SU-DHL-6 (cell line): ENCODE results near the gene CCR1.

Experiments
- H2AFZ ChIP-seq: fragments of 200-600 bp; sonication (generic); 2 replicates; pipeline ENCODE4 v1.6.1; 2014; ENCODE audit warnings: low read depth, mild to moderate bottlenecking, moderate library complexity, mixed read lengths, antibody characterized with exemption, low read length; ENCODE audit not compliant: severe bottlenecking
- H3F3A ChIP-seq: fragments of 200-600 bp; shearing (Covaris generic); 2 replicates; pipeline ENCODE4 v1.6.0; 2016; ENCODE audit warnings: antibody characterized with exemption, mild to moderate bottlenecking; ENCODE audit not compliant: insufficient read depth
- H3K27ac ChIP-seq: fragments of 200-600 bp; sonication (generic); 2 replicates; pipeline ENCODE4 v1.5.1; 2016; ENCODE audit warnings: low read depth, mild to moderate bottlenecking, low read length, moderate library complexity, mixed read lengths
- H3K27me3 ChIP-seq: fragments of 200-600 bp; sonication (generic), shearing (Covaris generic); 2 replicates; pipeline ENCODE4 v1.6.0; 2014; ENCODE audit warnings: mild to moderate bottlenecking, low read length
- H3K36me3 ChIP-seq: fragments of 200-600 bp; sonication (generic); 2 replicates; pipeline ENCODE4 v1.6.1; 2014; ENCODE audit warnings: mild to moderate bottlenecking, low read length, mixed read lengths
- H3K4me2 ChIP-seq: fragments of 300-600, 200-600 bp; shearing (Covaris generic), sonication (generic); 2 replicates; pipeline ENCODE4 v1.6.0; 2014; ENCODE audit warnings: low read length, low read depth, mild to moderate bottlenecking; ENCODE audit not compliant: poor library complexity, severe bottlenecking
- H3K4me3 ChIP-seq: fragments of 200-600 bp; sonication (generic); 2 replicates; pipeline ENCODE4 v1.5.1; 2014; ENCODE audit warnings: antibody characterized with exemption, low read length, mild to moderate bottlenecking, mixed read lengths; ENCODE audit not compliant: insufficient read depth, poor library complexity, severe bottlenecking
- H3K79me2 ChIP-seq: fragments of 200-600 bp; sonication (generic); 2 replicates; pipeline ENCODE4 v1.6.1; 2014; ENCODE audit warnings: mild to moderate bottlenecking, low read length, moderate library complexity; ENCODE audit not compliant: insufficient read depth
- H3K9ac ChIP-seq: fragments of 200-600 bp; sonication (generic); 2 replicates; pipeline ENCODE4 v1.7.0; 2014; ENCODE audit warnings: mild to moderate bottlenecking, low read length
- H3K9me2 ChIP-seq: fragments of 200-600 bp; sonication (generic); replicated peaks from 2 replicates; pipeline ENCODE4 v1.6.1; 2014; ENCODE audit warnings: low read length; ENCODE audit not compliant: insufficient read depth
- H3K9me3 ChIP-seq: fragments of 200-600 bp; sonication (generic); 2 replicates; pipeline ENCODE4 v1.6.1; 2014; ENCODE audit warnings: low read length, mixed read lengths; ENCODE audit not compliant: insufficient read depth
- H4K20me1 ChIP-seq: fragments of 200-600 bp; sonication (generic); 2 replicates; pipeline ENCODE4 v1.6.1; 2014; ENCODE audit warnings: low read depth, mild to moderate bottlenecking, antibody characterized with exemption, low read length, moderate library complexity, mixed read lengths
- CTCF ChIP-seq: fragments of 200-600 bp; sonication (generic); IDR thresholded peaks from one replicate; pipeline ENCODE4 v1.5.1; 2017; ENCODE audit warnings: antibody characterized with exemption, mild to moderate bottlenecking, low read length, moderate library complexity; ENCODE audit not compliant: insufficient read depth, poor library complexity, severe bottlenecking
- EZH2phosphoT487 ChIP-seq: fragments of 200-600 bp; sonication (generic), shearing (Covaris generic); conservative IDR thresholded peaks from 2 replicates; pipeline ENCODE4 v1.6.1; 2018; ENCODE audit warnings: mild to moderate bottlenecking, antibody characterized with exemption, low read length, moderate library complexity, mixed read lengths

CCR1 gene

GRCh38 chr3:46235425-46235824 lies 27.3 kb upstream of the CCR1 start:
- Histone ChIP-seq H4K20me1 (no peaks in the 10 kb centered on the region), H3K4me3 (no peak overlapping the region), H3K9me2 (no peaks in the 10 kb centered on the region), H2AFZ (no peak overlapping the region), H3K9ac (no peak overlapping the region), H3K36me3 (no peaks in the 10 kb centered on the region), H3F3A (no peaks in the 10 kb centered on the region), H3K27ac (no peak overlapping the region), H3K79me2 (no peaks in the 10 kb centered on the region), H3K4me2 (no peak overlapping the region), H3K9me3 (no peaks in the 10 kb centered on the region), H3K27me3 (no peaks in the 10 kb centered on the region)
- no peak for TF ChIP-seq CTCF
- no peak for TF ChIP-seq EZH2phosphoT487

- Histone ChIP-seq H3K9me3 (no peaks in the 10 kb centered on the region), H3K9me2 (no peaks in the 10 kb centered on the region), H2AFZ (no peak overlapping the region), H3K9ac (no peak overlapping the region), H3K4me3 (no peak overlapping the region), H3F3A (no peaks in the 10 kb centered on the region), H3K27ac (no peak overlapping the region), H3K79me2 (no peaks in the 10 kb centered on the region), H3K4me2 (no peak overlapping the region), H4K20me1 (no peaks in the 10 kb centered on the region), H3K27me3 (no peaks in the 10 kb centered on the region), H3K36me3 (no peaks in the 10 kb centered on the region)
- TF ChIP-seq CTCF (no peak), EZH2phosphoT487 (no peak)
Observed at GRCh38 chr3:46233194-46233593, 25.1 kb upstream of the CCR1 start.

GRCh38 chr3:46231323-46231722 lies 23.2 kb upstream of the CCR1 start:
- no peaks in the 10 kb centered on the region for H3K36me3 ChIP-seq
- H3K9ac ChIP-seq = no peak overlapping the region
- no peak overlapping the region for H3K27ac ChIP-seq
- no peaks in the 10 kb centered on the region for H3K79me2 ChIP-seq
- H2AFZ ChIP-seq = no peak overlapping the region
- H3K9me3 ChIP-seq = no peaks in the 10 kb centered on the region
- no peaks in the 10 kb centered on the region for H3F3A ChIP-seq
- no peaks in the 10 kb centered on the region for H3K27me3 ChIP-seq
- H3K4me2 ChIP-seq = no peak overlapping the region
- TF ChIP-seq EZH2phosphoT487 (no peak), CTCF (no peak)
- no peaks in the 10 kb centered on the region for H4K20me1 ChIP-seq
- no peaks in the 10 kb centered on the region for H3K9me2 ChIP-seq
- no peak overlapping the region for H3K4me3 ChIP-seq
